Fibroblast of villous mesenchyme (primary cell): ENCODE measurements around the gene RGS19. TPM values are rescaled to one million over a fixed set of nuclear protein-coding genes. Genes with fewer than 3 reads are reported as not detected.

Experiments used
- DNase-seq: peaks from one replicate; pipeline ENCODE4 v3.0.0-alpha.2; 2010; ENCODE audit warnings: low read depth
- H3K4me3 ChIP-seq: 2 replicates; pipeline ENCODE4 v1.5.1; 2011; ENCODE audit warnings: low read depth, mild to moderate bottlenecking, low read length
- total RNA-seq: library from RNA; depleted of rRNA; stranded (reverse); fragments of >200 nt; gene quantifications from 2 replicates; pipeline ENCODE4 v1.2.3, GENCODE V29; 2012
- TF ChIP-seq, protein P1 (sequence below): IDR thresholded peaks from 2 replicates; pipeline ENCODE4 v1.5.1; 2012; ENCODE audit warnings: low read depth, mild to moderate bottlenecking, low read length; ENCODE audit not compliant: insufficient read depth

RGS19 gene
- total RNA-seq, 1 donor: 13.0 TPM

DNA sequence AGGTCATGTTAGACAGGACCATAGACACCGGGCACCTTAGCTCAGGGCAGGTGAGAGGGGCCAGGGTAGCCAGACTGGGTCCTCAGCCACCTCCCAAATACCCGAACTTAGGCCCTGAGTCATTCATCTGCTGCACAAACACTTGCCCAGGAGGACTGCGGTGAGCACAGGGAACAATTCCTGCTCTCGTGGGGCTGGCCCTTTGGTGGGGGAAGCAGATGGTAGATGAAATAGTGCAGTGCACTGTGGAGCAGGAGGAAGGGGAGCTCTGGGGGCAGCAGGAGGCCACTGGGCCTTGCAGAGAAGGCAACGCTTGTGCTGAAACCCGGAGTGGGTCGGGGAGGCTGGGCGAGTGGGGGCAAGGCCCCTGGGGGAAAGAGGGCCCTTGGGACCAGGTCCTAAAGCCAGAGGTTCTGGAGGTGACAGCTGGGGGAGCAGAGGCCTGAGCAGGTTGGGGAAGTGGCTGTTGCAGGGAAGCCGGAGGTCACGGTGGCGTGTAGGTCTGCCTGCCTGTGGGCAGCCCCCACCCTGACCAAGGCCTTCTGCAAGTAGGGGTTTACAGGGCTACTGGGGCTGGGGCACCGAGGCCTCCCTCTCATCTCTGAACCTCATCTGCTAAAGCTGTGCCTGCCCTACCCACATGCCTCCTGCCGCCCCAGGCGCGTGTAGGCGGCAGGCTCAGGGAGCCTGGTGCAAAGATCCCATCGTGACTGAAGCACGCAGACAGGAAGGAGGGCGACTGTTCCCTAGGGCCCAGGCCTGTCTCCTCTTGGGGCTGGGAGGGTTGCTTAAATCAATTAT lies 32.7 kb upstream of the RGS19 start:
- no peak for DNase-seq
- no peak overlapping the region for H3K4me3 ChIP-seq
- TF ChIP-seq, protein P1, sequence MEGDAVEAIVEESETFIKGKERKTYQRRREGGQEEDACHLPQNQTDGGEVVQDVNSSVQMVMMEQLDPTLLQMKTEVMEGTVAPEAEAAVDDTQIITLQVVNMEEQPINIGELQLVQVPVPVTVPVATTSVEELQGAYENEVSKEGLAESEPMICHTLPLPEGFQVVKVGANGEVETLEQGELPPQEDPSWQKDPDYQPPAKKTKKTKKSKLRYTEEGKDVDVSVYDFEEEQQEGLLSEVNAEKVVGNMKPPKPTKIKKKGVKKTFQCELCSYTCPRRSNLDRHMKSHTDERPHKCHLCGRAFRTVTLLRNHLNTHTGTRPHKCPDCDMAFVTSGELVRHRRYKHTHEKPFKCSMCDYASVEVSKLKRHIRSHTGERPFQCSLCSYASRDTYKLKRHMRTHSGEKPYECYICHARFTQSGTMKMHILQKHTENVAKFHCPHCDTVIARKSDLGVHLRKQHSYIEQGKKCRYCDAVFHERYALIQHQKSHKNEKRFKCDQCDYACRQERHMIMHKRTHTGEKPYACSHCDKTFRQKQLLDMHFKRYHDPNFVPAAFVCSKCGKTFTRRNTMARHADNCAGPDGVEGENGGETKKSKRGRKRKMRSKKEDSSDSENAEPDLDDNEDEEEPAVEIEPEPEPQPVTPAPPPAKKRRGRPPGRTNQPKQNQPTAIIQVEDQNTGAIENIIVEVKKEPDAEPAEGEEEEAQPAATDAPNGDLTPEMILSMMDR: no peak

DNA sequence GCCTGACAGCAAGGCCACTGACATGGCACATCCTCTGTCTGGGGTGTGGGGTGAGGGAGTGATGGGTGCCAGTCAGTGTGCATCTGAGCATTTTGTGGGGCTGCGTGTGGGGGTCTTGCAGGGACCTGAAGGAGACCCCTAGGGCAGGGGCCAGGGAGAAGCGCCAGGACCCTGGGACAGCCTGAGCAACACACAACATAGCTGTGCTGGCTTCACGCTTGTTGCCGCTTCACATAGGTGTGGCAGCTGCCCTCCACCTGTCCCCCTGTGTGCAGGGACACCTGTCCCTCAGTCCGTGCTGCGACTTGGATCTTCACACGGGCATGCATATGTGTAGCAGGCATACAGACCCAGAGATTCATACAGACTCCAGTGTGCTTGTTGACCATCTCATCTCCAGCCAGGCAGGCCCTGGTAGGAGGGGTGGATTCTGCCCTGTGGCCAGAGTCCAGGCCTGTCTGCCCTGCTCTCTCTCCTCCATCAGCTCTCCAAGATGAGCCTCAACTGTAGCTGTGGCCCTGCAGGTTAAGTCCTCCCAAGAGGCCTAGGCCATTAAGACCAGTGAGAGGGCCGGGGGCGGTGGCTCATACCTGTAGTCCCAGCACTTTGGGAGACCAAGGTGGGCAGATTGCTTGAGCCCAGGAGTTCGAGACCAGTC lies 31.2 kb upstream of the RGS19 start:
- no peak overlapping the region for H3K4me3 ChIP-seq
- TF ChIP-seq, protein P1: no peak
- no peak for DNase-seq

DNA sequence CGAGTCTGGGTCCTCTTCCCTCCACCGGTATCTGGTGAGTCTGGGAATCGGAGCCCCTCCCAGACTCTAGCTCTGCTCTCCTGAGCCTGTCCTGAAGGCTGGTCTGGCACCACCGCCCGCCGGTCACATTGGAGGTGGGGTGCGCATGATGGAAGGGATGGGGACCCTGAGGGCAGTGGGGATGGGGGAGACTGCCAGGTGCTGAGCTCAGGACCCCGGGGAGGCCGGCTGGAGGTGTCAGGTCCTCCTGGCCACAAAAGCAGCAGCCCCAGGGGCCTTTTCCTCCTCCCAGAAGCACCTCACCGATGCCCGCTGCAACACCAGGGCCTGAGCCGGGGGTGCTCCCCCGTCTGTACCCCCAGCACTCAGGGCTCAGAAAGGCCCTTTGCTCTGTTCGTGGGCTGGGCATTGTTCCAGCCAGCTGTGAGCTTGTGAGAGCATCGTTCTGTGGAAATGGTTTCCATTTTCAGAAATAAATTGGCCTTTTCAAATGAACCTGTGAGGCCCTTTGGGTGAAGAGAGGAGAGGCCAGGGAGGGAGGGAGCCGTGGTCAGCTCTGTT lies 30.6 kb upstream of the RGS19 start:
- TF ChIP-seq, protein P1: no peak
- no peak overlapping the region for H3K4me3 ChIP-seq
- DNase-seq: no peak

GRCh38 chr20:64108731-64109681 lies 29.7 kb upstream of the RGS19 start:
- TF ChIP-seq, protein P1: no peak
- no peak for DNase-seq
- H3K4me3 ChIP-seq: no peak overlapping the region

- no peak for DNase-seq
- TF ChIP-seq, protein P1: no peak
- H3K4me3 ChIP-seq: no peak overlapping the region
Observed at GRCh38 chr20:64107736-64108457, 28.6 kb upstream of the RGS19 start.
